ENCODE data around the gene ZNF888. TPM values are rescaled to one million over a fixed set of nuclear protein-coding genes. Genes with fewer than 3 reads are reported as not detected.

Gene ZNF888
- total RNA-seq, 4 donors from 2014 or later, result 1.3 to 6.6 (median 5.3) TPM

DNA sequence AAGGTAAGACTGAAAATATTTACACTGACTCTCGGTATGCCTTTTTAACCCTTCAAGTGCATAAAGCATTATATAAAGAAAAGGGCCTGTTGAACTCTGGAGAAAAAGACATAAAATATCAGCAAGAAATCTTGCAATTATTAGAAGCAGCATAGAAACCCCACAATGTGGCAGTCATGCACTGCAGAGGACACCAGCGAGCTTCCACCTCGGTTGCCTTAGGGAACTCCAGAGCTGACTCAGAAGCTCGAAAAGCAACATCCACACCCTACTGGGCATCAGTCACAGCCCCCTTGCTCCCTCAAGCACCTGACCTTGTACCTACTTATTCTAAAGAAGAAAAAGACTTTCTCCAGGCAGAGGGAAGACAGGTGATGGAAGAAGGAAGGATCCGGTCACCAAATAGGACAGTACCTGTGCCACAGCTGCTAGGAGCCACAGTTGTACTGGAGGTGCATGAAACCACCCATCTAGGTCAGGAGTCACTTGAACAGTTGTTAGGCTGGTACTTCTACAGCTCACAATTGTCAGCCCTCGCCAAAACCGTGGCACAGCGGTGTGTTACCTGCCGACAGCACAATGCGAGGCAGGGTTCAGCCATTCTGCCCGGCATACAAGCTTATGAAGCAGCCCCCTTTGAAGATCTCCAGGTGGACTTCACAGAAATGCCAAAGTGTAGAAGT, 36.5 kb upstream of the ZNF888 start:
- no peak overlapping the region for H3K4me3 ChIP-seq
- H3K36me3 ChIP-seq, result peaks cover 0 to 39% (median 0%) of the 10 kb centered on the region in 3 donors
- H3K27me3 ChIP-seq, result no peaks in the 10 kb centered on the region
- no peak for TF ChIP-seq CTCF (IDR thresholded peaks at IDR 0.05)
- H3K27ac ChIP-seq, result no peak overlapping the region
- peaks cover 0 to 34% (median 19%) of the 10 kb centered on the region in 4 donors for H3K9me3 ChIP-seq
- H3K4me1 ChIP-seq, result peaks cover 0 to 13% (median 7%) of the 10 kb centered on the region in 4 donors
- no peak for DNase-seq

DNA sequence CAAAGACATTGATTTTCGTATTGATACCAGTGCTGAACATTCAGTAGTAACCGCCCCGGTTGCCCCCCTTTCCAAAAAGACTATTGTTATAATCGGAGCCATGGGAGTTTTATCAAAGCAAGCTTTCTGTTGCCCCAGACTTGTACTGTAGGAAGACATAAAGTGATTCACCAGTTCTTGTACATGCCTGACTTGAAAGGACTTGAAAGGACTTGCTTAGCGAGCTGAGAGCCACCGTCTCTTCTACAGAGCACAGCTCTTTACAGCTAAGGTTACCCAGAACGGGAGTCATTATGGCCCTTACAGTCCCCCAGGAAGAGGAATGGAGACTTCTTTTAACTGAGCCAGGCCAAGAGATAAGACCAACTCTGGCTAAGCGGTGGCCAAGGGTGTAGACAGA, 34.4 kb upstream of the ZNF888 start:
- DNase-seq, result no peak
- H3K27me3 ChIP-seq, result no peaks in the 10 kb centered on the region
- peaks cover 0 to 52% (median 22%) of the 10 kb centered on the region in 4 donors for H3K9me3 ChIP-seq
- no peak overlapping the region for H3K27ac ChIP-seq
- peaks cover 0 to 9% (median 6%) of the 10 kb centered on the region in 4 donors for H3K4me1 ChIP-seq
- peaks cover 0 to 57% (median 0%) of the 10 kb centered on the region in 3 donors for H3K36me3 ChIP-seq
- no peak overlapping the region for H3K4me3 ChIP-seq
- no peak for TF ChIP-seq POLR2A (IDR thresholded peaks at IDR 0.05)
- TF ChIP-seq CTCF (IDR thresholded peaks at IDR 0.05), result no peak

GRCh38 chr19:52956917-52957316, 33.7 kb upstream of the ZNF888 start:
- Histone ChIP-seq H3K36me3 (peaks cover 0 to 64% (median 0%) of the 10 kb centered on the region in 3 donors), H3K27ac (no peak overlapping the region), H3K4me3 (no peak overlapping the region), H3K27me3 (no peaks in the 10 kb centered on the region), H3K9me3 (peaks cover 0 to 59% (median 25%) of the 10 kb centered on the region in 4 donors), H3K4me1 (peaks cover 0 to 7% (median 5%) of the 10 kb centered on the region in 4 donors)
- no peak for DNase-seq
- TF ChIP-seq CTCF (IDR thresholded peaks at IDR 0.05) (no peak), POLR2A (IDR thresholded peaks at IDR 0.05) (no peak)

DNA sequence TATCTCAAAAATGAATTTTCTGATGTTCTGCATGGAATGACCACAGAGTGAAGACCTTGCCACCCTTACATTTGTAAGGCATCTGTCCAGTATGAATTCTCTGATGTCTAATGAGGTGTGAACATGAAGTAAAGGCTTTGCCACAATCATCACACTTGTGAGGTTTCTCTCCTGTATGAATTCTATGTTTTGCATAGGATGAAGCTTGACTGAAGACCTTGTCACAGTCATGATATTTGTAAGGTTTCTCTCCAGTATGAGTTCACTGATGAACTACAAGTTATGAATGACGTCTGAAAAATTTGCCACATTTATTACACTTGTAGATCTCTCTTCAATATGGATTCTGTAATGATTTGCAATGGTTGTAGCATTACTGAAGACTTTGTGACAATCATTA, 26.2 kb upstream of the ZNF888 start:
- Histone ChIP-seq H3K27ac (no peak overlapping the region), H3K4me1 (no peaks in the 10 kb centered on the region), H3K9me3 (peaks cover 0 to 80% (median 30%) of the 10 kb centered on the region in 4 donors), H3K4me3 (no peak overlapping the region), H3K27me3 (no peaks in the 10 kb centered on the region), H3K36me3 (peaks cover 0 to 43% (median 3%) of the 10 kb centered on the region in 3 donors)
- TF ChIP-seq CTCF (IDR thresholded peaks at IDR 0.05), result no peak
- DNase-seq, result no peak

- H3K36me3 ChIP-seq, result peaks cover 0 to 34% (median 3%) of the 10 kb centered on the region in 3 donors
- no peaks in the 10 kb centered on the region for H3K4me1 ChIP-seq
- H3K4me3 ChIP-seq, result no peak overlapping the region
- no peak for DNase-seq
- peaks cover 0 to 71% (median 30%) of the 10 kb centered on the region in 4 donors for H3K9me3 ChIP-seq
- no peaks in the 10 kb centered on the region for H3K27me3 ChIP-seq
- no peak overlapping the region for H3K27ac ChIP-seq
- TF ChIP-seq CTCF (IDR thresholded peaks at IDR 0.05), result no peak
- TF ChIP-seq POLR2A (IDR thresholded peaks at IDR 0.05), result no peak
Measured at GRCh38 chr19:52948025-52948770, 25.0 kb upstream of the ZNF888 start.
